ENCODE data around the gene TBL3.

The TBL3 gene

DNA sequence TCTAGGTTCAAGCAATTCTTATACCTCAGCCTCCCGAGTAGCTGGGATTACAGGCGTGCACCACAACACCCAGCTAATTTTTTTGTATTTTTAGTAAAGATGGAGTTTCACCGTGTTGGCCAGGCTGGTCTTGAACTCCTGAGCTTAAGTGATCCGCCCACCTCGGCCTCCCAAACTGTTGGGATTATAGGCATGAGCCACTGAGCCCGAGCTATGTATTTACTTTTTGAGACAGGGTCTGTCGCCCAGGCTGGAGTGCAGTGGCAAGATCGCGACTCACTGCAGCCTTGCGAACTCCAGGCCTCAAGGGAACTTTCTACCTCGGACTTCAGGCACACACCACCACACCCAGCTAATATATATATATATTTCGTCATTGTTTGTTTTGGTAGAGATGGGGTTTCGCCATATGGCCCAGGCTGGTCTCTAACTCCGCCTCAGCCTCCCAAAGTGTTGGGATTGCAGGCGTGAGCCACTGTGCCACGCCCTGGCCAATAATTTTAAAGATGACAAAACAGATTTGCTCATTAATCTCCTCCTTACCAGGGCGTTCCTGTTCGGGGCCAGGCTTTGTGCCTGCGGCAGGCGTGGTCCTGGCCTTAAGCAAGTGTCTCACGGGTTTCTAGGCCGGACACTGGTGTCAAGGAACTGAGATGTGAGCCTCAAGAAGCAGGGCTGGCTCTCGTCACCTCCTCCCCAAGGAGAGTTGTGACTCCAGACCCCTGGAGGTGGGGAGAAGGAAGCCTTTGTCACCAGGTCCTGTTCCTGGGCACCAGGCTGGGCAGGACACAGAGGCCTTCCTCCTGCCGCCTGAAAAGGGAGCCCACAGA, 43.5 kb downstream of the TBL3 start:
- in situ Hi-C loops (cut with MboI; ENCODE audit: low pct_unique_long_range_greater_than_20kb, low sequenced_read_pairs, unreplicated experiment) = no loop called here
- no peak for DNase-seq (ENCODE audit: low spot score)
- TF ChIP-seq CTCF (IDR thresholded peaks at IDR 0.05; ENCODE audit: extremely low read depth, insufficient read depth, missing control alignments) = no peak

DNA sequence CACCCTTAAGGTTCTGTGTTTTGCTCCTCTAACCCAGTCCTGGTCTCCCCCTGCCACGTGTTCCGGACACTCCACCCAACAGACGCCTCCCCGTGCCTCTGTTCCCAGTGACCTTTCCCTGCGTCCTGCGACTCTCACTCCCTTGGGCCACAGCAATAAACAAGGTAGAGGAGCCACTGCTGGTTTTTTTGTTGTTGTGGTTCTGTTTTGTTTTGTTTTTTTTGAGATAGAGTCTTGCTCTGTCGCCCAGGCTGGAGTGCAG, 44.0 kb downstream of the TBL3 start:
- DNase-seq (ENCODE audit: low spot score) = no peak
- no peak for TF ChIP-seq CTCF (IDR thresholded peaks at IDR 0.05; ENCODE audit: extremely low read depth, insufficient read depth, missing control alignments)
- in situ Hi-C loops (cut with MboI; ENCODE audit: low pct_unique_long_range_greater_than_20kb, low sequenced_read_pairs, unreplicated experiment) = no loop called here

DNA sequence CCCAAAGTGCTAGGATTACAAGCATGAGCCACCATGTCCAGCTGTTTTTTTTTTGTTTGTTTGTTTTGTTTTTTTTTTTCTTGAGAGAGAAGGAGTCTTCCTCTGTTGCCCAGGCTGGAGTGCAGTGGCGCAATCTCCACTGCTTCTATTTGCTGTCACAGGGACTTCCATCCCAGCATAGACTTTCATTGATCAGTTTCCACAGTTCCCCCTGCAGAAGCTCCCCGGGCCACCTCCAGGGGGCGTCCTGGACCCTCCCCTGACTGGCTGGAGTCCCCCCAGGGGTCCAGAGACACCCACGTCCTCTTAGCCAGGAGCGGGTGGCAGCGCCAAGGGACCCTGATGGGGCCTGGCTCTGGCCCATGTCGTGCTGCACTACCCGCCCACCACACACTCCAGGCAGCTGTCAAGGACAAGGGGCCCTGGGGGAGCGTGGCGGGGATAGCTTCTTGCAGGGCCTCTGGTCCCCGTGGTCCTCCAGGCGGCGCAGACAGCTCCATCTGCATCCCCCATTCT, 44.6 kb downstream of the TBL3 start:
- TF ChIP-seq CTCF (IDR thresholded peaks at IDR 0.05; ENCODE audit: extremely low read depth, insufficient read depth, missing control alignments) = peak; percentile 48
- no peak for DNase-seq (ENCODE audit: low spot score)
- in situ Hi-C loops (cut with MboI; ENCODE audit: low pct_unique_long_range_greater_than_20kb, low sequenced_read_pairs, unreplicated experiment) = no loop called here

- no peak for DNase-seq (ENCODE audit: low spot score)
- TF ChIP-seq CTCF (IDR thresholded peaks at IDR 0.05; ENCODE audit: extremely low read depth, insufficient read depth, missing control alignments) = no peak
- in situ Hi-C loops (cut with MboI; ENCODE audit: low pct_unique_long_range_greater_than_20kb, low sequenced_read_pairs, unreplicated experiment) = no loop called here
These were observed 47.7 kb downstream of the TBL3 start, which contains the start of gene NPW for GRCh38 chr16:2019518-2019920. TSS of gene NPW (plus strand) at chr16:2019785.

DNA sequence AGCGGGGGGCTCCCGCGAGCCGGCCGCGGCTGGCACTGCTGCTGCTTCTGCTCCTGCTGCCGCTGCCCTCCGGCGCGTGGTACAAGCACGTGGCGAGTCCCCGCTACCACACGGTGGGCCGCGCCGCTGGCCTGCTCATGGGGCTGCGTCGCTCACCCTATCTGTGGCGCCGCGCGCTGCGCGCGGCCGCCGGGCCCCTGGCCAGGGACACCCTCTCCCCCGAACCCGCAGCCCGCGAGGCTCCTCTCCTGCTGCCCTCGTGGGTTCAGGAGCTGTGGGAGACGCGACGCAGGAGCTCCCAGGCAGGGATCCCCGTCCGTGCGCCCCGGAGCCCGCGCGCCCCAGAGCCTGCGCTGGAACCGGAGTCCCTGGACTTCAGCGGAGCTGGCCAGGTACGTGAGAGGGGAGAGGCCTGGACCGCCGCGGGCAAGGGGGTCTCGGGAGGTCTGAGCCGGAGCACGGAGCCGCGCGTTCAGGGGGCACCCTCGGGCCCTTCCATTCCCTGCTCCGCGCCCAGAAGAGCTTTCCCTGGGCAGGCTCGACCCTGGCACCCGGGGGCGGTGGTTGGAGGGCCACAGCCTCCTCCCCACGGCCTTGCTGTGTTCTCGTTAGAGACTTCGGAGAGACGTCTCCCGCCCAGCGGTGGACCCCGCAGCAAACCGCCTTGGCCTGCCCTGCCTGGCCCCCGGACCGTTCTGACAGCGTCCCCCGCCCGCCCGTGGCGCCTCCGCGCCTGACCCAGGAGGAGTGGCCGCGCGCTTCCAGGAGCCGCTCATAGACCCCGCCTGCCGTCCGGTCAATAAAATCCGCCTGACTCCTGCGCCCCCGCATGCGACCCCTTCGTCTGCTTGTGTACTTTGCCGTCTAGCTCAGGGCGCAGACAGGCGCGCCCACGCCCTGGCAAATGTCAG, 48.3 kb downstream of the TBL3 start:
- TF ChIP-seq CTCF (IDR thresholded peaks at IDR 0.05; ENCODE audit: extremely low read depth, insufficient read depth, missing control alignments) = no peak
- no peak for DNase-seq (ENCODE audit: low spot score)
- in situ Hi-C loops (cut with MboI; ENCODE audit: low pct_unique_long_range_greater_than_20kb, low sequenced_read_pairs, unreplicated experiment) = loop anchor here (5.0 kb wide), 1 partner anchor 122 kb away; no protein-coding TSS in a partner anchor

- in situ Hi-C loops (cut with MboI; ENCODE audit: low pct_unique_long_range_greater_than_20kb, low sequenced_read_pairs, unreplicated experiment) = loop anchor here (5.0 kb wide), 1 partner anchor 120 kb away; no protein-coding TSS in a partner anchor
- no peak for DNase-seq (ENCODE audit: low spot score)
- TF ChIP-seq CTCF (IDR thresholded peaks at IDR 0.05; ENCODE audit: extremely low read depth, insufficient read depth, missing control alignments) = peak; percentile 21
These were observed 50.9 kb downstream of the TBL3 start for GRCh38 chr16:2022723-2023091.
